ENCODE data around the gene TBC1D22A.

DNA sequence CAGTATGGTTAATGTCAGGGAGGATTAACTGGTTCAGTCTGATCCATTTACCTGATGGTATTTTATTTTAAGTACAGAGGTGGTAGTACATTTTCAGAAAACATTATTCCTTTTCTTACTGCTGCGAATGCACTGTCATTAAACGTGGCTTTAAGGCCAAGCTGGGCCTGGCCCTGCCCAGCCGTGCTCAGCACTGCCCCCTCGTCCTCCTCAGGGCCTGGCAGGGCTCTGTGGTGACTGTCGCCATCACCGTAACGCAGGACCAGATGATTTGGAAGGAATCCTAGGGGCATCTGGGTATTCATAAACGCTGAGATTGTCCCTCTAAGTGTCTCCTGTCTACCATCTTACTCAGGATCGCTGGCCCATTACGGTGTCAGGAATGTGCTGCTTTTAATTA is 302.0 kb downstream of the TBC1D22A start:
- no peak for TF ChIP-seq SMARCA5 (IDR thresholded peaks at IDR 0.05)
- no peak for TF ChIP-seq SUPT5H (IDR thresholded peaks at IDR 0.05)
- no peak for TF ChIP-seq JUND (IDR thresholded peaks at IDR 0.05; ENCODE audit: borderline replicate concordance, low read depth, low read length)
- no peak for TF ChIP-seq JUND (tag; IDR thresholded peaks at IDR 0.05; ENCODE audit: borderline replicate concordance, low read depth, low read length)
- no peak for TF ChIP-seq CHD2 (IDR thresholded peaks at IDR 0.05; ENCODE audit: low read depth, low read length)
- TF ChIP-seq U2AF1 (optimal IDR thresholded peaks at IDR 0.05; ENCODE audit: low read depth, low read length) = no peak
- no peak for TF ChIP-seq ZNF274 (IDR thresholded peaks at IDR 0.05; ENCODE audit: borderline replicate concordance, low read depth, low read length)
- TF ChIP-seq, protein P1, sequence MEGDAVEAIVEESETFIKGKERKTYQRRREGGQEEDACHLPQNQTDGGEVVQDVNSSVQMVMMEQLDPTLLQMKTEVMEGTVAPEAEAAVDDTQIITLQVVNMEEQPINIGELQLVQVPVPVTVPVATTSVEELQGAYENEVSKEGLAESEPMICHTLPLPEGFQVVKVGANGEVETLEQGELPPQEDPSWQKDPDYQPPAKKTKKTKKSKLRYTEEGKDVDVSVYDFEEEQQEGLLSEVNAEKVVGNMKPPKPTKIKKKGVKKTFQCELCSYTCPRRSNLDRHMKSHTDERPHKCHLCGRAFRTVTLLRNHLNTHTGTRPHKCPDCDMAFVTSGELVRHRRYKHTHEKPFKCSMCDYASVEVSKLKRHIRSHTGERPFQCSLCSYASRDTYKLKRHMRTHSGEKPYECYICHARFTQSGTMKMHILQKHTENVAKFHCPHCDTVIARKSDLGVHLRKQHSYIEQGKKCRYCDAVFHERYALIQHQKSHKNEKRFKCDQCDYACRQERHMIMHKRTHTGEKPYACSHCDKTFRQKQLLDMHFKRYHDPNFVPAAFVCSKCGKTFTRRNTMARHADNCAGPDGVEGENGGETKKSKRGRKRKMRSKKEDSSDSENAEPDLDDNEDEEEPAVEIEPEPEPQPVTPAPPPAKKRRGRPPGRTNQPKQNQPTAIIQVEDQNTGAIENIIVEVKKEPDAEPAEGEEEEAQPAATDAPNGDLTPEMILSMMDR (IDR thresholded peaks at IDR 0.05 in 2 of 3, conservative IDR thresholded peaks at IDR 0.05 in 1 of 3; ENCODE audit: insufficient read depth in 2 of 3, low read depth in 1 of 3, low read length in 3 of 3) = no peak
- no peak for TF ChIP-seq MTA3 (IDR thresholded peaks at IDR 0.05; ENCODE audit: borderline replicate concordance)
- TF ChIP-seq ELF2 (CRISPR knock-in tag; IDR thresholded peaks at IDR 0.05) = no peak
- TF ChIP-seq POLR2A (conservative IDR thresholded peaks at IDR 0.05) = no peak
- TF ChIP-seq, protein P2, sequence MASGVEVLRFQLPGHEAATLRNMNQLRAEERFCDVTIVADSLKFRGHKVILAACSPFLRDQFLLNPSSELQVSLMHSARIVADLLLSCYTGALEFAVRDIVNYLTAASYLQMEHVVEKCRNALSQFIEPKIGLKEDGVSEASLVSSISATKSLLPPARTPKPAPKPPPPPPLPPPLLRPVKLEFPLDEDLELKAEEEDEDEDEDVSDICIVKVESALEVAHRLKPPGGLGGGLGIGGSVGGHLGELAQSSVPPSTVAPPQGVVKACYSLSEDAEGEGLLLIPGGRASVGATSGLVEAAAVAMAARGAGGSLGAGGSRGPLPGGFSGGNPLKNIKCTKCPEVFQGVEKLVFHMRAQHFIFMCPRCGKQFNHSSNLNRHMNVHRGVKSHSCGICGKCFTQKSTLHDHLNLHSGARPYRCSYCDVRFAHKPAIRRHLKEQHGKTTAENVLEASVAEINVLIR (CRISPR knock-in tag; IDR thresholded peaks at IDR 0.05) = no peak
- no peak for TF ChIP-seq PHF8 (IDR thresholded peaks at IDR 0.05; ENCODE audit: borderline replicate concordance, low read length)
- TF ChIP-seq, protein P3, sequence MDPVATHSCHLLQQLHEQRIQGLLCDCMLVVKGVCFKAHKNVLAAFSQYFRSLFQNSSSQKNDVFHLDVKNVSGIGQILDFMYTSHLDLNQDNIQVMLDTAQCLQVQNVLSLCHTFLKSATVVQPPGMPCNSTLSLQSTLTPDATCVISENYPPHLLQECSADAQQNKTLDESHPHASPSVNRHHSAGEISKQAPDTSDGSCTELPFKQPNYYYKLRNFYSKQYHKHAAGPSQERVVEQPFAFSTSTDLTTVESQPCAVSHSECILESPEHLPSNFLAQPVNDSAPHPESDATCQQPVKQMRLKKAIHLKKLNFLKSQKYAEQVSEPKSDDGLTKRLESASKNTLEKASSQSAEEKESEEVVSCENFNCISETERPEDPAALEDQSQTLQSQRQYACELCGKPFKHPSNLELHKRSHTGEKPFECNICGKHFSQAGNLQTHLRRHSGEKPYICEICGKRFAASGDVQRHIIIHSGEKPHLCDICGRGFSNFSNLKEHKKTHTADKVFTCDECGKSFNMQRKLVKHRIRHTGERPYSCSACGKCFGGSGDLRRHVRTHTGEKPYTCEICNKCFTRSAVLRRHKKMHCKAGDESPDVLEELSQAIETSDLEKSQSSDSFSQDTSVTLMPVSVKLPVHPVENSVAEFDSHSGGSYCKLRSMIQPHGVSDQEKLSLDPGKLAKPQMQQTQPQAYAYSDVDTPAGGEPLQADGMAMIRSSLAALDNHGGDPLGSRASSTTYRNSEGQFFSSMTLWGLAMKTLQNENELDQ (CRISPR knock-in tag; IDR thresholded peaks at IDR 0.05; ENCODE audit: borderline replicate concordance) = no peak
- no peak for TF ChIP-seq CBFB (CRISPR knock-in tag; IDR thresholded peaks at IDR 0.05)

All from K562 (cell line).